Measurements from ENCODE around the gene PPIL1. TPM values are rescaled to one million over a fixed set of nuclear protein-coding genes. Genes with fewer than 3 reads are reported as not detected.
A peak's percentile ranks its signal among the peaks of the same experiment; 100 is the strongest.

The PPIL1 gene
- total and polyA plus RNA-seq, 2 of the 8 experiments (the other 6 are each of a cell fraction or from before 2014, with no cell fraction given): 83.7 to 86.5 TPM

GRCh38 chr6:36863670-36864540 is 10.7 kb downstream of the PPIL1 start:
- Histone ChIP-seq H3K4me1 (replicated peaks in 1 of 4; ENCODE audit: control insufficient read depth in 3 of 4, insufficient read depth in 4 of 4, low read length in 3 of 4) (peaks cover under 1 to 3% (median 2%) of the 10 kb centered on the region in 4 experiments; a peak in 3 of 7 replicates), H2BK20ac (ENCODE audit: low read length) (peak overlapping the region; percentile 9; the same call in 1 of the 2 replicates), H2AK5ac (ENCODE audit: low read depth, low read length) (no peak overlapping the region), H3K79me2 (ENCODE audit: control insufficient read depth in 1 of 2, insufficient read depth in 2 of 2, low read length in 2 of 2) (peaks cover 5 to 87% of the 10 kb centered on the region in 2 experiments), H3K27ac (ENCODE audit: low read depth, low read length) (no peak overlapping the region), H4K8ac (ENCODE audit: extremely low read depth, insufficient read depth, low read length) (no peak overlapping the region), H3K27me3 (replicated peaks in 1 of 4; ENCODE audit: control insufficient read depth in 3 of 4, extremely low read depth in 1 of 4, insufficient read depth in 3 of 4, low read length in 3 of 4) (no peaks in the 10 kb centered on the region), H3K14ac (ENCODE audit: insufficient read length) (no peak overlapping the region), H2BK120ac (replicated peaks; ENCODE audit: low read depth, low read length) (no peak overlapping the region), H3K56ac (replicated peaks; ENCODE audit: insufficient read length, low read depth, low read length) (no peak overlapping the region), H2BK15ac (ENCODE audit: low read length) (no peak overlapping the region), H4K5ac (ENCODE audit: insufficient read length, low read depth, low read length) (no peak overlapping the region), H3K4me3 (ENCODE audit: extremely low read depth in 1 of 4, insufficient read depth in 2 of 4, low read depth in 3 of 4, low read length in 4 of 4) (no peak overlapping the region), H3K9ac (replicated peaks in 1 of 4; ENCODE audit: extremely low read depth in 1 of 4, low read depth in 3 of 4, low read length in 3 of 4) (0 out of 7 replicates have a peak overlapping the region, but pooled peaks of 1 of the 4 experiments have one; percentile 26), H2BK12ac (ENCODE audit: low read depth, low read length) (no peak overlapping the region), H3K4ac (replicated peaks; ENCODE audit: insufficient read length, low read depth, low read length) (no peak overlapping the region), H3K4me2 (ENCODE audit: insufficient read depth in 1 of 2, low read depth in 2 of 2, low read length in 2 of 2) (no peak overlapping the region), H3K23me2 (ENCODE audit: low read depth, low read length) (no peaks in the 10 kb centered on the region; the same call in 1 of the 2 replicates), H3K36me3 (ENCODE audit: control insufficient read depth in 2 of 4, insufficient read depth in 4 of 4, low read length in 3 of 4) (peaks cover 2 to 33% (median 15%) of the 10 kb centered on the region in 4 experiments), H3K23ac (ENCODE audit: insufficient read length) (no peak overlapping the region), H4K91ac (replicated peaks; ENCODE audit: insufficient read length, low read length) (no peak overlapping the region), H3K79me1 (ENCODE audit: low read depth, low read length) (peaks cover 24% of the 10 kb centered on the region), H2AFZ (ENCODE audit: low read length) (no peak overlapping the region), H4K20me1 (replicated peaks in 1 of 2; ENCODE audit: control insufficient read depth in 1 of 2, insufficient read depth in 2 of 2, low read length in 2 of 2) (peaks cover 7 to 14% of the 10 kb centered on the region in 2 experiments), H3K18ac (ENCODE audit: extremely low read depth, low read length) (no peak overlapping the region), H2BK5ac (ENCODE audit: low read depth, low read length) (no peak overlapping the region), H3K9me3 (ENCODE audit: insufficient read depth in 2 of 2, low read depth in 1 of 2, low read length in 1 of 2) (no peaks in the 10 kb centered on the region)
- 84% methylated on average over 12 of the region's 12 CpGs; no CpG with 5 or more reads in 1 of the 2 experiments for WGBS, 2 experiments (ENCODE audit: extremely low coverage in 1 of 2, insufficient coverage in 1 of 2, insufficient read length in 1 of 2, insufficient replicate concordance in 2 of 2, low coverage in 1 of 2, low lambda C conversion rate in 2 of 2, missing lambda C conversion rate in 1 of 2)
- FAIRE-seq (no peak), DNase-seq (ENCODE audit: low read depth in 1 of 2, low spot score in 2 of 2) (no peak)
- ChIA-PET CTCF (ENCODE audit: partially characterized antibody) (interaction anchor here (0.5 to 12.6 kb wide), 11 partner anchors 8 to 1327 kb away, joined by 3 to 99 read pairs (median 6); partner anchors contain the start of genes C6orf89 and PPIL1), POLR2A (ENCODE audit: partially characterized antibody) (interaction anchor here (0.9 to 5.1 kb wide), 5 partner anchors 10 to 266 kb away, joined by 3 to 32 read pairs (median 4); partner anchors contain the start of gene PPIL1)
- TF ChIP-seq SRF (IDR thresholded peaks at IDR 0.05; ENCODE audit: low read depth, low read length): no peak
- TF ChIP-seq EZH2 (IDR thresholded peaks at IDR 0.05; ENCODE audit: low read depth, low read length, severe bottlenecking): no peak
- no peak for TF ChIP-seq RNF2 (IDR thresholded peaks at IDR 0.05; ENCODE audit: borderline replicate concordance, low read depth, low read length, missing control alignments, poor library complexity, severe bottlenecking)
- TF ChIP-seq HDAC2 (IDR thresholded peaks at IDR 0.05; ENCODE audit: borderline replicate concordance in 1 of 2, low read depth in 2 of 2, low read length in 2 of 2): no peak
- TF ChIP-seq SUZ12 (IDR thresholded peaks at IDR 0.05; ENCODE audit: low read length): no peak
- TF ChIP-seq, protein P1, sequence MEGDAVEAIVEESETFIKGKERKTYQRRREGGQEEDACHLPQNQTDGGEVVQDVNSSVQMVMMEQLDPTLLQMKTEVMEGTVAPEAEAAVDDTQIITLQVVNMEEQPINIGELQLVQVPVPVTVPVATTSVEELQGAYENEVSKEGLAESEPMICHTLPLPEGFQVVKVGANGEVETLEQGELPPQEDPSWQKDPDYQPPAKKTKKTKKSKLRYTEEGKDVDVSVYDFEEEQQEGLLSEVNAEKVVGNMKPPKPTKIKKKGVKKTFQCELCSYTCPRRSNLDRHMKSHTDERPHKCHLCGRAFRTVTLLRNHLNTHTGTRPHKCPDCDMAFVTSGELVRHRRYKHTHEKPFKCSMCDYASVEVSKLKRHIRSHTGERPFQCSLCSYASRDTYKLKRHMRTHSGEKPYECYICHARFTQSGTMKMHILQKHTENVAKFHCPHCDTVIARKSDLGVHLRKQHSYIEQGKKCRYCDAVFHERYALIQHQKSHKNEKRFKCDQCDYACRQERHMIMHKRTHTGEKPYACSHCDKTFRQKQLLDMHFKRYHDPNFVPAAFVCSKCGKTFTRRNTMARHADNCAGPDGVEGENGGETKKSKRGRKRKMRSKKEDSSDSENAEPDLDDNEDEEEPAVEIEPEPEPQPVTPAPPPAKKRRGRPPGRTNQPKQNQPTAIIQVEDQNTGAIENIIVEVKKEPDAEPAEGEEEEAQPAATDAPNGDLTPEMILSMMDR (IDR thresholded peaks at IDR 0.05; ENCODE audit: control extremely low read depth in 1 of 3, insufficient read depth in 1 of 3, low read depth in 1 of 3, low read length in 3 of 3): no peak
- no peak for TF ChIP-seq TAF1 (IDR thresholded peaks at IDR 0.05; ENCODE audit: low read depth, low read length)
- no peak for TF ChIP-seq CREB1 (IDR thresholded peaks at IDR 0.05)
